ENCODE measurements around the gene PGM1.

PGM1 gene

DNA sequence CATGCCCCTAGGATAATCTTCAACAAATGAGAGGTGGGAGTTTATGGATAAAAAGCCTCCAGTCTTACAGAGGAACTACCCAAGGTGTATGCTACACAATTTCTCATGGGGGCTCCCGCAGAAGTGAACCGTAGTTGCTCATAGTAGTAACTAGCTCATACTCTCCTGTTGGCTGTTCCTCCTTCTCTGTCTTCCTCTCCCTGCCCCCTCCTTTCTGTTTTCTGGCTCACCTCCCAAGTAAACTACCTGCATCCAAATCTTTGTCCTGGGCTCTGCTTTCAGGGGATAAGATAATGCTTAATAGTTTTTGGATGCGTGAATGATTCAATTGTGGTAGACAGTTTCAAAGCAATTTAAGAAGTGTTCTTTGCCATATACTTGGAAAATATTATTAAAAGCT is 90.5 kb downstream of the PGM1 start:
- no peaks in the 10 kb centered on the region for H3K4me1 ChIP-seq (ENCODE audit: insufficient read depth, low read length)
- peaks cover 5% of the 10 kb centered on the region for H3K9me3 ChIP-seq (ENCODE audit: low read length)
- no peaks in the 10 kb centered on the region for H3K36me3 ChIP-seq (ENCODE audit: insufficient read depth, low read length)
- H3K4me3 ChIP-seq (ENCODE audit: low read length) = no peak overlapping the region
- no peak overlapping the region for H2AFZ ChIP-seq (ENCODE audit: low read depth, low read length)
- H3K27me3 ChIP-seq (ENCODE audit: insufficient read depth, low read length) = no peaks in the 10 kb centered on the region

DNA sequence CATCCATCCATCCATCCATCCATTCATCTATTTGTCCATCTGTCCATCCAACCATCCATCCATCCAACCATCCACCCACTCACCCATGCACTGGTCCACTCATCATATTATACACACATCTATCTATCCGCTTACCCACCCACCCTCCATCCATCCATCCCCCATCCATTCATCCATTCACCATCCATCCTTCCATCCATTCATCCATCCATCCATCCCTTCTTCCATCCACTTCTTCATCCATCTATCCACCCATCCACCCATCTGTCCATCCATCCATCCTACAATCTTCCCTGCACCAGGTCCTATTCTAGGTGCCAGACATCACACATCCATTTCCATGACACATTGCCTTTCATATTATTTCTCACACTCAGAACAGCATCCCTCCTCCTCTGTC is 93.5 kb downstream of the PGM1 start:
- Histone ChIP-seq H3K36me3 (ENCODE audit: insufficient read depth, low read length) (no peaks in the 10 kb centered on the region), H2AFZ (ENCODE audit: low read depth, low read length) (no peak overlapping the region), H3K4me1 (ENCODE audit: insufficient read depth, low read length) (no peaks in the 10 kb centered on the region), H3K27me3 (ENCODE audit: insufficient read depth, low read length) (no peaks in the 10 kb centered on the region), H3K9me3 (ENCODE audit: low read length) (no peaks in the 10 kb centered on the region), H3K4me3 (ENCODE audit: low read length) (no peak overlapping the region)

DNA sequence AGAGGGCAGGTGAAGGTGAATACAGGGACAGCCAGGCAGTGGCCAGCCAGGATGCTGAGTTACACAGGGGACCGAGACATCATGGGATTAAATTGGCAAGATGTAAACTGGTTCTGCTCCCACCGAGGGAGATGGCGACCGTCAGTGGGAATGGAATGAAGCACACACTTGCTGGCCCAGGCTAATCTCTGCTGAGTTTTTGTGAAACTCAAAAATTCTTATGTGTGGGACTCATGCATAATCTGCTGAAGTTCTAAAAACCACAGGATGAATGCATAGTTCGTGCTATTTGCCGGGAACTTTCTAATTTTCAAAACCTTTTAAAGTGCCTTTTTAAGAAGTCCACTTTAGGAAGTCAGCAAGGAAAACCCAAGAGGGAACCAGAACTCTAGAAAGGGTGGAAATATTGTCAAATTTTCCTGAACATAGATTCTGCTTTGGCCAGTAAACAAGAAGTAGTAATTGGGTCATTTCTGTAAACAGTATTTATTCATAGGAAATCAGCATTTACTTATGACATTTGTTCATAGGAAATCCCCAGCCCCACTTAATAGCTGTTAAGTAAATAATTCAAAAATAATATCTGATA is 95.2 kb downstream of the PGM1 start:
- no peaks in the 10 kb centered on the region for H3K27me3 ChIP-seq (ENCODE audit: insufficient read depth, low read length)
- no peak overlapping the region for H3K4me3 ChIP-seq (ENCODE audit: low read length)
- no peaks in the 10 kb centered on the region for H3K36me3 ChIP-seq (ENCODE audit: insufficient read depth, low read length)
- H3K9me3 ChIP-seq (ENCODE audit: low read length) = no peaks in the 10 kb centered on the region
- no peak overlapping the region for H2AFZ ChIP-seq (ENCODE audit: low read depth, low read length)
- H3K4me1 ChIP-seq (ENCODE audit: insufficient read depth, low read length) = no peaks in the 10 kb centered on the region

DNA sequence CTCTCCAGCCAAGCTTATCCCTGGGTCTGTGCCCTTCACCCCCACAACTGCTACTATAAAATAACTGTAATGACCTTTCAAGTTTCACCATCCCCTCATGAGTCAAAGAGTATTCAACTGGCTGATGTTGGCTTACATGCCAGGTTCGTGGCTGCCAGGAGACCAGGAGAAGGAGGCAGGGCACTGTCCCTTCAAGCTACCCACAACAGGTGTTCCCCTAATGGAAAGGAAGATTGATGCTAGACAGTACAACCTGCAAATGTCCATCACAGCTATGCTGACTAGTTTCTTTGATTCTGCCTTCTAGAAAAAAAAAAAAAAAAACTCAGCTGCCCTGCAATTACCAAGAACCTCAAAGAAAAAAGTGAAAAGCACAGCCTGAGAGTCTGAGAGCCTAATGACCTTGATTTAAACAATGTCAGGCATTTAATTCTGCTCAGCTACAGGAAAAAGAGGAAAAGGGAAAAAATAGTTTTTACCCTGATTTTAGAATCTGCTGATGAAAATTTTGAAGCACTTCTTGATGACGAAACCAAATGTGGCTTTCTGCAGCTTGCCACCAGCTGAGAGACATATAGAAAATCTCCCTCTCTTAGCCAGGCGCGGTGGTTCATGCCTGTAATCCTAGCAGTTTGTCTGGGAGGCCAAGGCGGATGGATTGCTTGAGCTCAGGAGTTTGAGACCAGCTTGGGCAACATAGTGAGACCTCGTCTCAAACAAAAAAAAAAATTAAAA is 97.9 kb downstream of the PGM1 start:
- no peaks in the 10 kb centered on the region for H3K4me1 ChIP-seq (ENCODE audit: insufficient read depth, low read length)
- no peak overlapping the region for H3K4me3 ChIP-seq (ENCODE audit: low read length)
- no peaks in the 10 kb centered on the region for H3K9me3 ChIP-seq (ENCODE audit: low read length)
- H3K27me3 ChIP-seq (ENCODE audit: insufficient read depth, low read length) = no peaks in the 10 kb centered on the region
- H3K36me3 ChIP-seq (ENCODE audit: insufficient read depth, low read length) = no peaks in the 10 kb centered on the region
- no peak overlapping the region for H2AFZ ChIP-seq (ENCODE audit: low read depth, low read length)

DNA sequence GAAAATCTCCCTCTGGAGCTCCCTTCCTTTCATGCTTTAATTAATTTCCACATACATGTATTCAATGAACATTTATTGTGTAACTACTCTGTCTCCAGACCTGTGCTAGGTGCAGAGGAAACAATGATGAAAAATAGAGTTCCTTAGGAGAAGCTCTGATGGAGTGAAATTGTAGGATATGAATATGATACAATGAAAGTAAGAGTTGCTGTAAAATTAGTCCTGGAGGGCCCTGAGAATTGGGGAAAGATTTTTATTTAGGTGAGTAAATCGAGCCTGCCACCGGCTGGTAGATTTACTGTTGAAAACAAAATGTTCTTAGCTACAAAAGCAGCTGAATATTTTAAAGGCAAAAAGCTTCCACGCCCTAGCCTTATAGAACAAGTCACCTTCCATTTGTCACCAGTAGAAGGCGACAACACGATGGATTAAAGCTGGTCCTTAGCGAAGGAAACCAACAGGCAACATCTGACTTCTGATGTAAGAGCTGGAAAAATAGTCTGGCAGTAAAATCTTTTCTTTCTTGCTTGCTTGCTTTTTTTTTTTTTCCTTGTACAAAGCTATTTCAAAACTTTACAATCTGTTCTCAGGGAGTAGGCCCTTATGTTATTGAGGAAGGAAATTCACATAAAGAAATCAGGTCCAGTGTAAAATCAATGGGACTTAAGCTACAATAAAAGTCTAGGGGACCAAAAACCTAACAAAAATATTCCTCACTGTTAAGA is 98.7 kb downstream of the PGM1 start:
- Histone ChIP-seq H3K36me3 (ENCODE audit: insufficient read depth, low read length) (no peaks in the 10 kb centered on the region), H3K27me3 (ENCODE audit: insufficient read depth, low read length) (no peaks in the 10 kb centered on the region), H3K9me3 (ENCODE audit: low read length) (no peaks in the 10 kb centered on the region), H3K4me3 (ENCODE audit: low read length) (no peak overlapping the region), H2AFZ (ENCODE audit: low read depth, low read length) (no peak overlapping the region), H3K4me1 (ENCODE audit: insufficient read depth, low read length) (no peaks in the 10 kb centered on the region)

DNA sequence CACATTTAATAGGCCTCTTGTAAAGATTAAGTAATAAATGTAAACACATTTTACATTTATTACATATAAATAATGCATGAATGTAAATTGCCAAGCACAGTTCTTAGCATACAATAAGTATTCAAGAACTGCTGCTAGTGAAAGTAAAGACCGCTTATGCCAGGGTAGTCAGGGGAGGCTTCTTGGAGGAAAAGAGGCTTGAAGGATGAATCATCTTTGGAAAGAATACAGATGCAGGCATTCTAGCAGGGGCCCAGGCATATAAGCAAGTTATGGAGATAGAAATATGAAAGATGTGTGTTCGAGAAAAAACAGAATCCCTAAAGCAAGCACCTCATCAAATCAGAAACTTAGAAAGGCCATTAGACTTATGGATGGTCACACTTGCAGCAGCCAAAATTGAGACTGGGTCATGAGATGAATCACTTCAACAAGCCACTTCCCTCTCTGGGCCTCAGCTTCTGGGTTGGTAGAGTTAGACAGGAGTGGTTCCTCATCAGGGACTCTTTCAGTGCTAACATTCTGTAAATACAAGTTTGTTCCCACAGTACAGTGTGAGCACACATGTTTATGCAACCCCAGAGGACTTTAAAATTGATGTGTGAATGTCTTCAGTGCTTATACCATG is 100.8 kb downstream of the PGM1 start:
- Histone ChIP-seq H3K4me1 (ENCODE audit: insufficient read depth, low read length) (no peaks in the 10 kb centered on the region), H3K9me3 (ENCODE audit: low read length) (no peaks in the 10 kb centered on the region), H2AFZ (ENCODE audit: low read depth, low read length) (no peak overlapping the region), H3K27me3 (ENCODE audit: insufficient read depth, low read length) (peaks cover 4% of the 10 kb centered on the region), H3K36me3 (ENCODE audit: insufficient read depth, low read length) (no peaks in the 10 kb centered on the region), H3K4me3 (ENCODE audit: low read length) (no peak overlapping the region)

DNA sequence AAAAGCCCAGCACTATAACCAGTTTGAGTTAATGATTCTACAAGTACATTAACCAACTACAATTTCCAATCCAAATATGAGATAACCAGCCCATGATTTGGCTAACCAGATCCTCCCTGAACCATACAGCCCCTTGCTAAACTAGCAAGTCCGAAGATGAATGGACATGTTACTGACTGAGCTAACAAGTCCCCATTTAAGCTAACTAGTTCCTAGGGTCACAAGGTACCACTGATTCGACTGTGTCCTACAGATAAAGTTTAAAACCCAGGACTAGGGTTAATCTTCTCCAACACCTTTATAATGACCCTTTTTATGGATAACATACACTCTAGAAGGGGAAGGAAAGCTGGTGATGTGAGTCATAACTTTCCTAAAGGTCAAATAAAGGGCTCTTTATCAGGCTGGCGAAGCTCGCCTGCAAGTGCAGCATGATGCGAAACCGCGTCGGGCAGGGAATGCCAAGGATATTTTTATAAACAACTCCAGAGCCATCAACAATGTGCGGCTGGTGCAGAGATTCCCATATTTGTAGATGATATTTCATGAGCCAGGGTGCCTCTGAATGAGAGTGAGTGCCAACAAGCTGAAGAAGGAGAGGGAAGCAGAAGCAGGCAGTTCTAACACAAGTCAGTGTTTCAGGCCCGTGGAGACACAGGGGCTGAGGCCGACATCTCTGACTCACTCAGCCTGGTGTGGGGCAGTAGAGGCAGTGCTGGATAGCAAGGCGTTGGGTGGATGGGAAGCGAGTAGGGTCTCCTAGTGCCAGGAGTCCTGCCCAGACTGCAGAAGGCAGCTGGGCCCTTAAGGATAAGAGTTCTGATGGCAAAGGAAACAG is 105.0 kb downstream of the PGM1 start:
- Histone ChIP-seq H3K36me3 (ENCODE audit: insufficient read depth, low read length) (no peaks in the 10 kb centered on the region), H3K9me3 (ENCODE audit: low read length) (no peaks in the 10 kb centered on the region), H3K27me3 (ENCODE audit: insufficient read depth, low read length) (peaks cover 4% of the 10 kb centered on the region), H2AFZ (ENCODE audit: low read depth, low read length) (no peak overlapping the region), H3K4me1 (ENCODE audit: insufficient read depth, low read length) (peaks cover 3% of the 10 kb centered on the region), H3K4me3 (ENCODE audit: low read length) (no peak overlapping the region)

DNA sequence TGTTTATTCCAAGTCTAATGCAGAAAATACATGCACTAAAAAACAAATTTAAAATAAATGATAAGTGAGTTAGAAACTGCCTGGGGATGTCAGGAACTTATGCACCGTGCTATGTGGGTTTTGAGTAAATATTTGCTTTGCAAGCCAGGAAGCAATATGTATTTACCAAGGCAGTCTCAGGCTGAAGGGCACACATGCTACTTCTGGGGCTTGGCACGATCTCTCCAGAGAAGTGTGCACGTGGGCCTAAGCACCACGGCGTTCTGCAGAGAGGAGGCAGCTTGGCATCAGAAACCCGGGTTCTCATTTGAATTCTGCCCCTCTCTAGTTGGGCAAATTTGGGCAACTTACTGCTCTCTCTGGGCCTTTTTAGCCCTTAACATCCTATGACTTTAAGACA is 108.0 kb downstream of the PGM1 start:
- no peaks in the 10 kb centered on the region for H3K9me3 ChIP-seq (ENCODE audit: low read length)
- H3K36me3 ChIP-seq (ENCODE audit: insufficient read depth, low read length) = no peaks in the 10 kb centered on the region
- no peak overlapping the region for H3K4me3 ChIP-seq (ENCODE audit: low read length)
- no peak overlapping the region for H2AFZ ChIP-seq (ENCODE audit: low read depth, low read length)
- peaks cover 4% of the 10 kb centered on the region for H3K27me3 ChIP-seq (ENCODE audit: insufficient read depth, low read length)
- H3K4me1 ChIP-seq (ENCODE audit: insufficient read depth, low read length) = peaks cover 10% of the 10 kb centered on the region

DNA sequence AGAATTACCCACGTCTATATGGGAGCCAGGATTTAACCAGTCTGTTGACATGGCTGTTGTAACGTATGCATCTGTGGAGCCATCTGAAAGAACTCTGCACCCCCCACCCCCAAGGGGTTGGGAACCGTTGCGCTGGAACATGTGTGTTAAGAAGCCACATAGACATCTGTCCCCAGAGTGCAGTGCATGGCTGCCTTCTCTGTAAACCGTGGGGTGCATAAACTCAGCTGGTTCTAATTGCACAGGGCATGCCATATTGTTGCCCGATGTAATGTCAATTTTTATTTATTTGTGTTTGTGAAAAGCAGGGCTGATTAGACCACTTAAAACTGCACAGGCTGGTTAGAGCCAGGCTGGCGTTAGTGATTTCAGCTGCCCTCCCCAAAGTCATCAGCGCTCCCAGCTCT is 110.5 kb downstream of the PGM1 start:
- Histone ChIP-seq H3K4me3 (ENCODE audit: low read length) (no peak overlapping the region), H3K36me3 (ENCODE audit: insufficient read depth, low read length) (no peaks in the 10 kb centered on the region), H2AFZ (ENCODE audit: low read depth, low read length) (peak overlapping the region; percentile 47), H3K9me3 (ENCODE audit: low read length) (no peaks in the 10 kb centered on the region), H3K27me3 (ENCODE audit: insufficient read depth, low read length) (peaks cover 3% of the 10 kb centered on the region), H3K4me1 (ENCODE audit: insufficient read depth, low read length) (peaks cover 10% of the 10 kb centered on the region)

DNA sequence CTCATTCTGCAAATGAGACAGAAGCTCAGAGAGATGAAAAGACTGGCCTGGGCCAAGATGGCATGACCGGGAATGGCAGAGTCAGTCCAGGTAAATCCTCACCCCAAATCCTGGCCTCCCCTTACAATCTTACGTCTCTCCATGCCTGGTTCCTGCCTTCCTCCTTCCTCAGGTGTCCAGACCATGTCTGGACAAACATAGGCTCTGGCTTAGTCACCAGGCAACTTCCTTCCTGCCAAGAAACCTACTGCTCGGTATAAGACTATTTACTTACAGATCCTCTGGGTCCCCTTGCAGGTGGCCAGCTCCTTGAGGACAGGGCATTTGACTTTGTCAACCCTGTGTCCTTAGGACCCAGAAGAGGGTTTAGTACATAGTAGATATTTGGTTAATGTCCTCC is 111.2 kb downstream of the PGM1 start:
- no peaks in the 10 kb centered on the region for H3K9me3 ChIP-seq (ENCODE audit: low read length)
- no peak overlapping the region for H3K4me3 ChIP-seq (ENCODE audit: low read length)

DNA sequence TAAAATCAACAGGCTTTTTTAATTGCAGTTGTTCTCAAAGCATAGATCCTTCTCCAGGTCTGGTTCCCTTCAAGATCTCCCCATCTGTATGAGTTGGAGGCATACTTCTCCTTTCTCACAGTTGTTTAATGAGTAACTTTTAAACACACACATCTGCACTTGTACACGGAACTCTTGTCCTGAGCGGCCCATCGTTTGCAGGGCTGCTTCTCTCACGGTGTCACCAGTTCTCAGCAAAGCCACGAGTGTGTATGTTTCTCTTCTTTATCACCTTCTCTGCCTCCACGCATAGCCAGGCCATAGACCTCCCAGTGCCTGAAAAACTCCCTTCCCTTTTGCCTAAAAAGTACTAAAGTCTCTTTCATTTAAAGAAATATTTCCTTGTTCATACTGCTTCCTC is 111.9 kb downstream of the PGM1 start:
- no peaks in the 10 kb centered on the region for H3K9me3 ChIP-seq (ENCODE audit: low read length)
- H3K36me3 ChIP-seq (ENCODE audit: insufficient read depth, low read length) = no peaks in the 10 kb centered on the region
- H3K27me3 ChIP-seq (ENCODE audit: insufficient read depth, low read length) = peaks cover 3% of the 10 kb centered on the region
- H3K4me1 ChIP-seq (ENCODE audit: insufficient read depth, low read length) = peaks cover 10% of the 10 kb centered on the region
- no peak overlapping the region for H2AFZ ChIP-seq (ENCODE audit: low read depth, low read length)
- no peak overlapping the region for H3K4me3 ChIP-seq (ENCODE audit: low read length)

More for the DNA sequence above, 111.2 kb downstream of the PGM1 start:
- Histone ChIP-seq H3K27me3 (ENCODE audit: insufficient read depth, low read length) (peaks cover 3% of the 10 kb centered on the region), H3K4me1 (ENCODE audit: insufficient read depth, low read length) (peaks cover 10% of the 10 kb centered on the region), H2AFZ (ENCODE audit: low read depth, low read length) (no peak overlapping the region), H3K36me3 (ENCODE audit: insufficient read depth, low read length) (no peaks in the 10 kb centered on the region)

DNA sequence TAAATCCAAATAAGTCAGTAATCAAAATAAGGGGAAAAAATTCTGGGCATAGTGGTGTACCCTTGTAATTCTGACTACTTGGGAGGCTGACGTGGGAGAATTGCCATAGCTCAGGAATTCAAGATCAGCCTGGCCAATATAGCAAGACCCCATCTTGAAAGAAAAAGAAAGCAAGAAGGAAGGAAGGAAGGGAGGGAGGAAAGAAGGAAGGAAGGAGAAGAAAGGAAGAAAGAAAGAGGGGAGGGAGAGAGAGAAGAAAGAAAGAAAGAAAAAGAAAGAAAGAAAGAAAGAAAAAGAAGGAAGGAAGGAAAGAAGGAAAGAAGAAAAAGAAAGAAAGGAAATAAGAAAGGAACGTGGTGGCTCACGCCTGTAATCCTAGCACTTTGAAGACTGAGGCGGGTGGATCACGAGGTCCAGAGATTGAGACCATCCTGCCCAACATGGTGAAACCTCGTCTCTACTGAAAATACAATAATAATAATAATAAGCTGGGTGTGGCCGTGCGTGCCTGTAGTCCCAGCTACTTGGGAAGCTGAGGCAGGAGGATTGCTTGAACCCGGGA is 116.1 kb downstream of the PGM1 start:
- no peaks in the 10 kb centered on the region for H3K4me1 ChIP-seq (ENCODE audit: insufficient read depth, low read length)
- no peak overlapping the region for H2AFZ ChIP-seq (ENCODE audit: low read depth, low read length)
- no peak overlapping the region for H3K4me3 ChIP-seq (ENCODE audit: low read length)
- no peaks in the 10 kb centered on the region for H3K36me3 ChIP-seq (ENCODE audit: insufficient read depth, low read length)
- peaks cover 3% of the 10 kb centered on the region for H3K27me3 ChIP-seq (ENCODE audit: insufficient read depth, low read length)
- H3K9me3 ChIP-seq (ENCODE audit: low read length) = no peaks in the 10 kb centered on the region

All from neuron (in vitro differentiated cells).